NCI-H460 (cell line): ENCODE measurements around the gene SNRPD3. TPM values are rescaled to one million over a fixed set of nuclear protein-coding genes. Genes with fewer than 3 reads are reported as not detected.

Source experiments
- DNase-seq: peaks from one replicate; pipeline ENCODE4 v3.0.0-alpha.2; 2016; ENCODE audit warnings: low read depth; ENCODE audit errors: extremely low read depth
- polyA plus RNA-seq: library from polyadenylated mRNA; depleted of rRNA; stranded (reverse); fragments of >200 nt; gene quantifications from 2 replicates; pipeline ENCODE4 v1.2.3, GENCODE V29; 2014; cell fraction: nucleus; rRNA removed
- total RNA-seq: library from RNA; depleted of rRNA; stranded (reverse); fragments of >200 nt; shearing (Covaris generic); gene quantifications from 2 replicates; pipeline ENCODE4 v1.2.3, GENCODE V29; 2014; rRNA removed

Gene SNRPD3
- total RNA-seq: 82.3 and 92.1 TPM in 2 replicates
- polyA plus RNA-seq: 70.9 and 92.1 TPM in 2 replicates

DNA sequence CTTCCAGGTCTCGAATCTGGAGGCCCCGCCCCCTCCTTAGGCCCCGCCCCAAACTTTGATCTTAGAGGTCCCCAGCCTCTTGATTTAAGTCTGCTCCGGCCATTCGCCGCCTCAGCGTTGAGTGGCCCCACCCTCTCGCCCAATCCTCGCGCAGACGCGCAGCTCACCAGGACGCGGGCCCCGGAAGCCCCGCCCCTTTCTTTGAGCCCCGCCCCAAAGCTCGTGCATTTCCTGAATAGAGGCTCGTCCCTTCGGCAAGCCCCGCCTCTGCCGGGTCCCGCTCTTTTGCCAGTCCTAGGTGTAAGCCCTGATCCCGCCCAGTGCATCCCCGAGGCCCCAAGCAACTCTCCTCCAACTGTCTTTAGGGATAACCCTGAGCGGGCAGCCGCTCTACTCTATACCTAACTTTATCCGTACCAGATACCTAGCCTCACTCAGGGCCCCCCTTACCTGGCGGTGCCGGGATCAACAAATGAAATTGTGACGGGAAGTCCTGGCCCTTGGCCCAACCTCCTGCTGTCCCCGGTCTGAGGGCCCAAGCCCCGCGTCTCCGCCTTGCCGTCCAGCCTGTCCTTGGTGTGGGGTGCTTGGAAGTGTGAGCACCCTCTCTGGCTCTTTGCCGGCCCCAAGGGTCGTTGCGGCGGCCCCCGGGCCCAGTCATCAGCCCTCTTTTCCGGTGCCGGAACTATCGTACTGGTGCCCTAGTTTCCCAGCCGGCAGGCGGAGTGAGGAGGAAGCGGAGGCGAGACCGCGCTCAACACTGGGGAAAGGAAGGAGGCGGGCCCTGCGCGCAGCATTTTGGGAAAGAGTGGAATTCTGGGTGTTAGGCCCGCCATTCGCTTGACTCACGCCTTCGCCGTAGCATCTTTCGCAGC, at the start of gene SNRPD3:
Gene SNRPD3 (plus strand): TSS at position 835 of the 875 bp plus-strand sequence. CDS start 1,676 bp downstream, outside the sequence.
- peak; percentile 95 for DNase-seq

DNA sequence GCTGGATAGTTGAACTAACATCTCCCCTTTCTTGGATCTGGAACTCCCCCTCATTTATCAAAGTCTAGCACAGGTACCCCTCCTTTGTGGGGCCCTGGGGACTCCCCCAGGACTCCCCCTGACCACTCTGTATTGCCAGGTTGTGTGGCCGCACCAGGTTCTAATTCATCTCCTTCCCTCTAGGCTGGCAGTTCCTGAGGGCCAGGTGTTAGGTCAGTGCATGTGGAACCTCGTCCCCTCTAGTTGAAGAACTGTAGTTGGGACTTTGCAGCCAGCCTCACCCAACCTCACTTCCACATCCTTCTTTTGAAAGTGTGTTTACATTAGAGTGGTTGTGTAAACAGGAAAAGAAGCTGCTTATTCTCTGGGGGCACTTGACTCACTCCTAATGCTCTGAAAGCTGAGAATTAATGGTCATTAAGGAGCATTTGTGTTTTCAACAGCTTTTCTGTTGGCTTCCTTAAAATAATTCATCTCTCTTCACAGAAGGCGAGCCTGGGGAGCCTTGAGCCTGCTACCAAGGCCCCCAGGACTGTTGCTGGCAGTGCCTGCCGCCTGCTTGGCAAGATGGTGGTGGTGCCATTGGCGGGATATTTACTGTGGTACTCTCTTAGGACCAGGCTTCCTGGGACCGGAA, 48.9 kb upstream of the SNRPD3 start:
- DNase-seq: peak; percentile 25

DNA sequence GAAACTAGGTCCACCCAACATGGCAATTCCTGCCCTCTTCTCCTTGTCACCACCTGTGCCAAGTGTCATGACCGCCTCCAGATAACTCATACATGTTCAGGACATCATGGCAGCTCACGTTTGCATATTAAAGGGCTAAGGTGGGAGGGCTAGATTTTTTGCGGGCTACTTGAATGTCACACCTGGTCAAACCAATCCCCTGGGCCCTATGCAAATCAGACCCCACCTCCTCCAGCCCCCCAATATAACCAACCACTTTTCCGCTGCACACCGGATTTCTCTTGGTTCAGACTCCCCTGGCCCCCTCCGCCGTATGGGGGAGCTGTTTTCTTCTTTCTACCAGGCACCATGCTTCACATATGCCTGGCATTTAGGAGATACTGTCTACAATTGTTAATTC, 48.1 kb upstream of the SNRPD3 start:
- no peak for DNase-seq

DNA sequence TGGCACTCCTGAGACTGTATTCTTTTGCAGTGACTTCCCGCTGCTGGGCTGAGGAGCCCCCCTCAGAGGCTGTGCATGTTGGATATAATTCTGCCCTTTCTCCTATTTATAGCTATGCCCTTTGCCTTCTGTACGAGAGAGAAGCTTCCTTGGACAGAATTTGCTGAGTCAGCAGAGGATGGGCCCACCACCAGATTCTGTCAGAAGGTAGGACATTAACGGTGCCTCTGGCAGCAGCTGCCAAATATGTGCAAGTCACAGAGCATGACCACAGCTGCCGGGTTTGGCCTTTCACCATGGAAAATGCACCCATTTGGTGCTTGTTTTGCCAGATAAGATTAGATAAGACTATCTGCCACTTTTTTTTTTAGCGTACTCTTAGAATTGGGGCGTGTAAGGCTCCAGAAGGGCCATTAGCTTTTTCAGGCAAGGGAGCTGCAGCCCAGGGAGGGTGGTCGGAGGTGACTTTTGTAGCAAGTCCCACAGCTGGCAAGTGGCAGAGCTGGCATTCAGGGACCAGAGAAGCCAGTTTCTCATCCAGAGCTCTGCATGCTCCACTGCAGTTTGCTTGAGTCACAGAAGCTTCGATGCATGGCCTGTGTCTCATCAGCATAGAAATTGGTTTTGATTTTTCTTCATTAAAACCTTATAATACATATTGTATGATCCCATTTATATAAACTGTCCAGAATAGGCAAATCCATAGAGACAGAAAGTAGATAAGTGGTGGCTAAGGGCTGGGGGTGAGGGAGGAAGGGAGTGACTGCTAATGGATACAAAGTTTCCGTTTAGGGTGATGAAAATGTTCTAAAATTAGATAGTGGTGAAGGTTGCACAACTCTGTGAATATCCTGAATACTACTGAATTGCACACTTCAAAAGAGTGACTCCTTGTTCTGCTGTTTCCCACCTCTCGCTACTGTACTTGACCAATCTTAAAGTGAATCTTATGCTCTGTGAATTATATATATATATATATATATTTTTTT, 44.9 kb upstream of the SNRPD3 start:
- DNase-seq: peak; percentile 8

DNA sequence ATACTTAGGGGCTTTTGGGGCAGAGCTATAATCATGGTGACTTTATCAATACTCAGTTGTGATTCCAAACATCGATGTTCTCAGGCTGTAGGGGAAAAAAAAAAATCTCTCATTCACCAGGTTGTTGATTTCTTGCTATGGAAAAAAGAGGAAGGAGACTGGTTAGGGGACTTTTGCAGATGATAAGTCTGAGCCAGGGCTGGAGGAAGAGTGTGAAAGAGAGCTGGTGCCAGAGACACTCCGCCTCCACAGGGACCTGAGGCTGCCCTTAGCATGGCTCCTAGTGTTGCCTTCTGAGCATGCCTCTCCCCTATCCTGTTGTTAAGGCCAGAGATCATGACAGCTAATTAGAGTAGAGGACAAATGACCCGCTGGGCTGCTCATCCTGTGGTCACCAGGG, 43.8 kb upstream of the SNRPD3 start:
- no peak for DNase-seq

DNA sequence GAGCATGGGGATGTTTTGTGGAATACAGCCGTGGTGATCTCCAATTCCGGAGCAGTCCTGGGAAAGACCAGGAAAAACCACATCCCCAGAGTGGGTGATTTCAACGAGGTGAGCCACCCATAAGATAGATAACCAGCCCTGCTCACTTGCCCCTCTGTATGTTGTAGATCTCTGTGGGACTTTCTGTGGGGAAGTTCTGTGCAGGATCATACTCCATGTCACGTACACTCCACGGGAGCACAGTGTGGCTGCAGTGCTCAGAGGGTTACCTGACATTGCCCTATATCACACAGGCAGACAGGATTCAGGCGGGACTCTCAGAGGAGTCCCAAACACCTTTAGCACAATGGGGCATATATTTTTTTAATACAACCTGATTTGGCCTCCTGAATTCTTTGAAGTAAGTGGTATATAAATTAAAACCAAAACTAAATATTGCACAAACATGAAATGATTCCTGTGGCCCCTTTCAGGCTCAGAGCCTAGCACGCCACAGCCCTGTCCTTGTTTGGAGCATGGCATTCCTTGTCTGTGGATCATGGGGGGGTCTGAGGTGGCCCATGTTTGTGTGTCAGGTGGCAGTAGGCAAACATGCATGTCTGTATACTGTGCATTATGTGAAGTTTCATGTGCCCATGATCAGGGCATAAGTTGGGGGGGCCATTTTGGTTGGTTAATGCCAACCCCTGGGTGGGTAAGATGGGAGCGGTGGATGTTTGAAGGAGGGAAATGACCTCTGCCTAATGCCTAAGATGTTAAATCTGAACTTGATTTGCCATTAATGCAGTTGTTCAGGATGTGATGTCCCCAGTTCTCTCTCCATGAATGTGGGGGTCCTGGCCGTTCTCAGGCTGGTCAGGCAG, 42.2 kb upstream of the SNRPD3 start:
- no peak for DNase-seq

DNA sequence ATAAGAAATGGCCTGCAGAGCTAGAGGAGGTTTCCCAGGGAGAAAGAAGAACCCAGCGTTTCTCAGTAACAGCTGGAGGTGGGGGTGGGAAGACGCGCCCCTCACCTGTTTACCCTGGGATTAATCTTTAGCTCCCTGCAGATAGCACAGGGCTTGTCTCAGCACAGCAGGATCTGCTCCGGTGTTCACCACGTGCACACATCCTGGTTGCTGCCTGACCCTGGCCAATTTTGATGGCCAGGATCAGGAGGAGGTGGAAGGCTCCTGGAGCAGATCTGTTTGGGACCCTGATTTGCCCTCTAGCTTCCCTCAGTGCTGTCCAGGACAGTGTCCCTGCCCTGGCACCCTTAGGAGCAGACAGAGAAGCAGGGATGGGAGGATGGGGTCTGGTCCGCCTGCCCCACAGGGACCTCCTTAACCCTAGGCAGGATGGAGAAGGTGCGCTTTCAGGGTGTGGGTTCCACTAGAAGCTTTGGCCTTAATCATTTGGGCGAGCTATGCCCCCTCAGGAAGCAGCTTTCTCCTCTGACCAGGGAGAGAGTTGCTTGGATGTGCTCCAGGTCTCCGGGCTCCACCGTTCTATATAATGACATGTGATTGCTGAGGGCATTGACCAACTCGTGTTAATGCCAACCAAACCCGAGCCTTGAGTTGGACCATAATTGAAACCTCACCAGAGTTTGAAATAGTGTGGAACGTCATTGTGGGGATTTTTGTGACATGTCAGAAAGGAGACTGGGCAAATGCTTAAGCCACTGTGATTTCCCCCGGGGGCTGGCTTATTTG, 41.4 kb upstream of the SNRPD3 start:
- no peak for DNase-seq

DNA sequence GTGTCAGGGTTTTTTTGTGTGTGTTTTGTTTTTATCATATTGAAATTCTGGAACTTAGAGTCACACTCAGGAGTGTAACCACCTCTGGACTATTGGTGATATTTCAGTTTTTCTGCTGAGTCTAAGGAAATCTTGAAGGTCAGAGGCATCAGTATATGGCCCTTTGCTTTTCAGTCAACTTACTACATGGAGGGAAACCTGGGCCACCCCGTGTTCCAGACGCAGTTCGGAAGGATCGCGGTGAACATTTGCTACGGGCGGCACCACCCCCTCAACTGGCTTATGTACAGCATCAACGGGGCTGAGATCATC, 40.8 kb upstream of the SNRPD3 start:
- no peak for DNase-seq

DNA sequence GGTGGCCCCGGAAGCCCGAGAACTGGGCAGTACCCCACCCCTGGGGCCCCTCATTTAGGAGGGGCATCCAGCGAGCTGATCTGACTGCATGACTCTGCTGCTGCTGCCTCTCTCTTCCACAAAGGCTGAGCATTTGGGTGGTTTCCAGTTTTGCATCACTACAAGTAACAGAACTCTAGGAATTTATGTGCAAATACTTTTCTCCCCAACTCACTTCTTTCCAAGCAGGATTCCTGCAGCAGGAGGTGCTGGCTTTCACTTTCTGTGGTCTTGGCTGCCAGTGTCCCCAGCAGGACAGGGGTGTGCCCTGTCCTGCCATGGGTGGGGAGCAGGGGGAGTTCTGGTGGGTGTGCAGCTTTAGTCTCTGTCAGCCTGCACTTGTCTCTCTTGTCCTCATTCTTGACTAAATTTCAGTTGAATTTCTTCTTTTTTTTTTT, 39.5 kb upstream of the SNRPD3 start:
- DNase-seq: no peak

DNA sequence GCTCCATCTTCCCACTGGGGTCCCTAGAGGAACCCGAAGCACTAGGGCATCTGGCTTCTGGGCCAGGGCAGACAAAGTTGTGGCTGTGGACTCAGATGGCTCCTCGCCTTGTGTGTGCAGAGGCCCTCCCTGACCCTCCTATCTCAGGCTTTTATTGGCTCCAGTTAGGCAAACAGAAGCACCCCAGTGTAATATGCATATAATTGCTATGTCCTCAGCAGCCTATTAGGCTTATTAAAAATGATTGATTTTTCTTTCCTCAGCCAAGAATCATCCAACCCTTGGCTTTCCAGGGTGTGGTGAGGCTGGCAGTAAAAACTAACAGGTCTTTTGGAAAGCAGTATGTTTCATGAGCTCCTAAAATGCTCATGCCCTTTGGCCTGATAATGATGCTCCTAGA, 38.4 kb upstream of the SNRPD3 start:
- no peak for DNase-seq

DNA sequence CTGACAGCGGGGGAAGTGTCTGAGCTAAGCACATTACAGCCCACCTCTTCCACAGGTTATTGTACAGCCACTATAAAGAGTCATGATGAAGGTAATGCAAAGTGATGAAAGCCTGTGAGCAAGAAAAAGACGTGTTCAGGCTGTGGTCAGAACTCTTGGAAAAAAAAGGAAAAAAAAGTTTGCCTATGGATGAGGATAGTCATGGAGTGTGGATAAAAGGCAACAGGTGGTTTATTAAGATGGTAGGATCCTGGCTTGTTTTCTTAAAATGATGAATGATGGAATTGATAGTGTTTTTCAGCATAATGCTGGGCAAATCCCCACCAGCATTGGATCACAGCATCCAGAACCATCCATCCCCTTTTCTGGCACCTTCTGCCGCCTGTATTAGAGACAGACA, 37.6 kb upstream of the SNRPD3 start:
- DNase-seq: no peak

DNA sequence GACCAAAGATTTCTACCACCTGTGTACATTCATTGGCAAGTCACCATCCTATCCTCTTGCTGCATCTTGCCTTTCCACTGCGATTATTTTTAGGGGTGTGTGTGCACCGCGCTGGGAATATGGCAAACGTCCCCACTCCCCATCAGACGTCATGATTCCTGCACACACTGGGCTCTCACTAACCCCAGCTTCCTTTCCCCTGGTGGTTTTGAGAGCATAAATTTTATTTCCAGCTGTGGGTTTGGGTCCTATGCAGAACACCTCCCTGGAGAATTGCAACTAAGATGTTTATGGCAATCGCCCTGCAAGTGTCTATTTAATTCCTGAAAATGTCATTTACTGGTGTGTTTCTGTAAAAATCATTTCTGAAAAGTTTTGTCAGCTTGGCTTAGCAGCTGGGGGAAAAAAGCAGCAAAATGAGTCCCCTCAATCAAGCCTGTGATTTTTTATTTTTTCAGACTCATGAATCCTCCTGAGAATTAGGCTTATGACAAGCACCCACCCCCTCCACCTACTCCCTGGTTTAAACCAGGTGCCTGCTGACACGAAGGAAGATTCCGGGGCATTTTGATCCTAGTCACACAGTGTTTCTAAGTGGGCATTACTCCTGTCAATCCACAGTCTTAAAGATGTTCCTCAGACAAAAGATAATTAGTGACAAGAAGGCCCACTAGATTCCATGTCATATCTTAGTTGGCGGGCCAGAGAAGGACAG, 36.9 kb upstream of the SNRPD3 start:
- no peak for DNase-seq

DNA sequence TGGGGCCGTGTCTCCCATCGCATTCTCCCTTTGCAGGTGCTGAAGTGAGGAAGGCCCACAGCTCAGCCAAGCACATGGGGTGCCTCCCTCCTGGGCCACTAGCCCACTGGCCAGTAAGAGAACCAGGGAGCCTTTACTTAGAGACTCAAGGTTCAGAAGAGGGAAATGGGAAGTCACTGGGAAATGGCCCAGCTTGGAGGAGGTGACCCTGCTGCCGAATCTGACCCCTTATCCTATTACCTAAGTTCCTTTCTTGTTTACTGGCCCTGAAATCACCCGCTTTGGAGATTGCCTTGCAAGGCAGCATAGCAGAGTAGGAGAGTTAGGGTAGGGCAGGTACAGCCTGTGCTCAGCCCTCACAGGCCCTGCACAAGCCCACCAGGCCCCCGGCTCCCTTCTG, 36.3 kb upstream of the SNRPD3 start:
- DNase-seq: no peak

DNA sequence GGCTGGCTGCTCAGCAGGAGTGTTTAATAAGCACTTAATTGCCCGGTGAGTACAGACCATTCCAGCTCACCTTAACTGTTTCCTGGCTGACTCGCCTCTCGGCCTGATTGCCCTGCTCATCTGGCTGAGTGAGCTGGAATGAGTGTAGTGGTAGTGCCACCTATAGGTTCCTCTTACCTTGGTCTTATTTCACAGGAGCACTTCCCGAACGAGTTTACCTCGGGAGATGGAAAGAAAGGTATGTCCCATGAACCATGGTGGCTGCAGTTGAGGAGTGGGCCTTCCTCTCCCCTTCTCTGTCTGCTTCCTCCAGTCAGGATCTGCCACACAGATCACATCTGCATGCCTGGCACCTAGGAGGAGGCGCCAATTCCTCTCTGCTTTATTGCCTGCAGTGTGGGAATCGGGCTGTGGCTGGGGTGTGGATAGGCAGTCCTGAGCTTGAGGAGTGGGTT, 34.0 kb upstream of the SNRPD3 start:
- peak; percentile 48 for DNase-seq

DNA sequence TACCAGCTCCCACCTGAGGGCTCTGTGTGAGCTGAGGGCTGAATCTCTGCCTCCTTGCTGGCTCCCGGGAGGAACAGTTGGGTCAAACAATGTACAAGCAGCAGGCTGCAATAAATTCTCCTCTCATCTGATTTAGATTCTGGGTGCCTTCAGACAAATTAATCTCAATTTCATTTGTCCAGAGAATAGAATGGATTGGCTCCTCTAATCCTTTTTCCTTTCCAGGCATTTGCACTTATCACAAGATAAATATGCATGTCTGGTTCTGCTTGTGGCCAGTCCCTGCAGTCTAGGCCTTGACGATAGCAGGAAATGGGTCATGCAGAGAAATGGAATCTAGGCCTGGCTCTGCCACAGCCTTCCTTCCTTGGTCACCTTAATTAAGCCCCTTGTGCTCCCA, 31.9 kb upstream of the SNRPD3 start:
- DNase-seq: no peak

DNA sequence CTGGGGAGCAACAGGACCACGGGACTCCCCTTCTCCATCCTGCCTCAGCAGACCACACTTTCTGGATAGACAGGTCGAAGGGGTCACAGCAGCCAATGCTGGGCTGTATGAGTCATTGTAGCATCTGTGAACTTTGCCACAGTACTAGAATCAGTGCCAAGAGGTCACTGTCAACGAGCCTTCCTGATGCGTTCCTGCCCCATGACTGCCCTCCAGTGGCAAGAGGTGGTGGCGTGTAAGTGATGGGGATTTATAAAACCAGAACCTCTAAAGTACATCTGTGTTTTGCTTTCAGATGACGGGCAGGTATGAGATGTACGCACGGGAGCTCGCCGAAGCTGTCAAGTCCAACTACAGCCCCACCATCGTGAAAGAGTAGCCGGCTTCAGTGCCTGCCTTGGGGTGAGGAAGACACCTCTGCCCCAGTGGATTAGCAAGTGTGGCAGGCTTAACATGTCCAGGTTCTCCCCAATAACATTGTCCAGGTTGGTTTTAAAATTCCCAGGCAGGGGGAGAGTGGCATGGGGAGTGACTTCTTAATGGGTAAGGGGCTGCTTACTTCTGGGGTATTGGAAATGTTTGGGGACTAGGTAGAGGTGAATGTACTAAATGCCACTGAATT, 30.3 kb upstream of the SNRPD3 start:
- DNase-seq: peak; percentile 56

DNA sequence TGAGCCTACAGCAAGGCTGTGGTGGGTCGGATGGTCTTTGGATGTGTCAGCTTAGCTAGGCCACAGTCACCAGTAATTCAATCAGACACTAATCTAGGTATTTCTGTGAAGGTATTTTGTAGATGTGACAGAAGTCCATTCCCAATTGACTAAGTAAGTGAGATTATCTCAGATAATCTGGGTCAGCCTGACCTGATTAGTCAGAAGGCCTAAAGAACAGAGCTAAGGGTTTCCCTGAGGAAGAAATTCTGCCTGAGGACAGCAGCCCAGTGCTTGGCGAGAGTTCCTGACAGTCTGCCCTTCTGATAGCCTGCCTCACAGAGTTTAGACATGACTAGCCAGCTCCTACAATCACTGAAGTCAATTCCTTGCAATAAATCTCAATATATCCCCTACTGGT, 29.6 kb upstream of the SNRPD3 start:
- DNase-seq: no peak

DNA sequence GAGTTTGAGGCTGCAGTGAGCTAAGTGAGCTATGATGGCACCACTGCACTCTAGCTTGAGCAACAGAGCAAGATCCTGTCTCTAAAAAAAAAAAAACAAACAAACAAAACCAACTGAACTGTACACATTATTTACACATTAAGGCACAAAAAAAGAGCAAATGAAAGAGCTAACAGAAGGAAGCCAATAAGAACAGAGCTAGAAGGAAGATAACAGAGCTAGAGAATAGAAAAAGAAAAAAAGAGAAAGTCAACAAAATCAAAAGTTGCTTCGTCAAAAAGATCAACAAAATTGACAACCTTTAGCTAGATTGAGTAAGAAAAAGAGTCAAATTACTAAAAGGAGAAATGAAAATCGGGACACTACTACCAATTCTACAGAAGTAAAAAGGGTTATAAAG, 25.9 kb upstream of the SNRPD3 start:
- no peak for DNase-seq
